Erythroblast (primary cell): ENCODE data around the gene GCSH.

Source experiments
- GATA1 ChIP-seq: IDR thresholded peaks from 2 replicates; pipeline ENCODE4 v1.6.1; 2011; ENCODE audit warnings: low read depth, mild to moderate bottlenecking, control low read depth, low read length, moderate library complexity
- POLR2A ChIP-seq: IDR thresholded peaks from 2 replicates; pipeline ENCODE4 v1.6.1; 2011; ENCODE audit warnings: mild to moderate bottlenecking, low read length

DNA sequence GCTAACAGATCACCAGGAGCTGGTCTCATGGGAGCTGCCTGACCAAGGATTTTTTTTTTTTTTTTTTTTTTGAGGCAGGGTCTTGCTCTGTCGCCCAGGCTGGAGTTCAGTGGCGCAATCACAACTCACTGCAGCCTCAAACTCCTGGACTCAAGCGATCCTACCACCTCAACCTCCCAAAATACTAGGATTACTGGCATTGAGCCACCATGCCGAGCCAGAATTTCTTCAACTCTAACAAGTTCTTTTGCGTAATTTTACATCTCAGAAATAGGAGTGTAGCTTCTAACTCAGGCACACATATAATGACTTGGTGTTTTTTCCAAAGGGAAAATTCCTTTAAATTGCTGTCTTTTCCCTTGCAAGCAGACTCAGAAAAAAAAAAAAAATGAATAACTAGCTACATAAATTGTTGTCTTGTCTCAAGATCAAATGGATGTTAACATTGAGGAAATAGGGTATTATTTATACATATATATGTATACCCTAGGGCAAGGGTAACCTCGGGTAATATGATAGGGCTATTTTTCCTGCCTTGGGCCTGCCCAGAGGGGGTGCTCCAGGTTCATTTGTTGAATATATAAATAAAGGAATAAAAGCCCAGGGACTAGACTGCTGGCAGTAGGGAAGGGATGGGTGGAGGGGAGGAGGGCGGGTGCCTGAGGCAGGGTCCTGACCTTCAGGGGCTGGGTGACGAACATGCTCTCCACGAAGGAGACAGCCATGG, 42.8 kb upstream of the GCSH start:
- TF ChIP-seq POLR2A (no peak), GATA1 (no peak)
